ENCODE results near the gene RIPK3.
"Not testable (repeated sequence)": the region's sequence is repeated elsewhere in the genome, so short reads cannot be mapped to it uniquely, and the experiment has no call there.

RIPK3 gene

GRCh38 chr14:24348186-24348585 is 8.4 kb upstream of the RIPK3 start:
- DNase-seq (ENCODE audit: low read depth, low spot score): no peak

- DNase-seq (ENCODE audit: low read depth, low spot score): no peak
Measured at GRCh38 chr14:24347134-24347533, 7.3 kb upstream of the RIPK3 start.

DNA sequence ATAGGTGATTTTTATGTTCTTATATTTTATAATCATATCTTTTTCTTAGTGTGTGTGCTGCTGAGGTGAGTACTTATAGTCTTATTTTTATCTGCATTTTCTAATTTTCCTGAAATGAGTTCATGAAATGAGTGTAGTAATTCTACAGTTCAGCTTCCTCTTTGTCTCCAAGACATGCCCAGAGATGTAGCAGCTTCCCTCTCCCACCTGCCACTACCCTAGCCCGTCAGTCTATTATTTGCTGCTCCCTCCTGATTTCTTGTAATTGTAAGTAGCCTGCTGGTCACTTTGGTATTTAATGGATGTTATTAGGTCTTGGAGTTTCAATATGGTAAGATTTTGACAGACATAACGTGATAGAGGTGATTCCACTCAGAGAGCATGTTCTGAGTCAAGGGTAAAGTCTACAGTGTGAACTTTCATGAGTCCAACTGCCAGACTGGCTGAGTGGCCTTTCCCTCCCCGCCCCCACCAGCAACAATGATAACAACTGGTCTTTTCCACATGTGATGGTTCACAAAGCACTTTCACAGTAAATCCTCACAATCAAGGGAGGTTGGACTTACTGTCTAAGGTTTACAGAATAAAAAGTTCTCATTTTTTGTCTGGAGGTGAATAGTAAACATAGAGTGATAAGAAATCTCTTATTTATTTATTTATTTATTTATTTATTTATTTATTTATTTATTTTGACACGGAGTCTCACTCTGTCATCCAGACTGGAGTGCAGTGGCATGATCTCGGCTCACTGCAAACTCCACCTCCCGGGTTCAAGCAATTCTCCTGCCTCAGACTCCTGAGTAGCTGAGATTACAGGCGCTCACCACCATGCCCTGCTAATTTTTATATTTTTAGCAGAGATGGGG is 4.2 kb upstream of the RIPK3 start:
- no peak for DNase-seq (ENCODE audit: low read depth, low spot score)

- DNase-seq (ENCODE audit: low read depth, low spot score): no peak
Measured at GRCh38 chr14:24342889-24343288, 3.1 kb upstream of the RIPK3 start.

DNA sequence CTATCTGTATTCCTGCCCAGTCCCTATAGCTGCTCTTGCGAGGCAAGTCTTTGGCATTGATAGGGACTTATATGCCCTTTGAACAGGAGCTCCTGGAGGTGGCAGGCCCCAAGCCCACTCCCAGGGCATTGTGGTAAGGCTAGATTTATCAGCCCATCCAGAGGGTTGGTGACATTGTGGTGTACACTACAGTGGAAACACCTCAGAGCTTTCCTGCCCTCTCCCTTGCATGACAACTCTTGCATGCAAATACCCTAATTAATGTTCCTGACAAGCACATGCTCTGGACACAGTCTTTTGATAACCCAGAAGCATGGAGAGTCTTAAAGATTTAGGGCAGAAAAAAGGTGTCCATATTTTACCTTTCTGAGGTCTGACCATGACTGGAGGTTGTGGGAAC is 815 bp upstream of the RIPK3 start:
- no peak for DNase-seq (ENCODE audit: low read depth, low spot score)

- no peak for DNase-seq (ENCODE audit: low read depth, low spot score)
Measured at GRCh38 chr14:24338843-24339242, 948 bp downstream of the RIPK3 start.

DNA sequence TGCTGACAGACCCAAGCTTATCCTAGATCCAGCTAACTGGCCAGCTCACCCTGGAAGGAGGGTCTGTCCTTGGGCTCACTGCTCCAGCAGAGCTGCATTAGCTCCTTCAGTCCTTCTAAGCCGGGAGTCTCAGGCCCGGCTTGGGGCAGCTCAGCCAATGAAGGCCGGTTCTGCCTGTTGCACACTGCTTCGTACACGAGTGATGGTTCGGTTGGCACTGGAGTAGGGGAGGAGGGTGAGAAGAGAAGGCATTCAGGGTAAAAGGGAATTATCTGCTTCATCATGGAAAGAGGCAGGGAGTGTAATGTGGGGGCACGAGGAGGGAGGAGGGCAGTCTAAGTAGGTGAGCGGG is 2.0 kb downstream of the RIPK3 start:
- DNase-seq (ENCODE audit: low read depth, low spot score): no peak

DNA sequence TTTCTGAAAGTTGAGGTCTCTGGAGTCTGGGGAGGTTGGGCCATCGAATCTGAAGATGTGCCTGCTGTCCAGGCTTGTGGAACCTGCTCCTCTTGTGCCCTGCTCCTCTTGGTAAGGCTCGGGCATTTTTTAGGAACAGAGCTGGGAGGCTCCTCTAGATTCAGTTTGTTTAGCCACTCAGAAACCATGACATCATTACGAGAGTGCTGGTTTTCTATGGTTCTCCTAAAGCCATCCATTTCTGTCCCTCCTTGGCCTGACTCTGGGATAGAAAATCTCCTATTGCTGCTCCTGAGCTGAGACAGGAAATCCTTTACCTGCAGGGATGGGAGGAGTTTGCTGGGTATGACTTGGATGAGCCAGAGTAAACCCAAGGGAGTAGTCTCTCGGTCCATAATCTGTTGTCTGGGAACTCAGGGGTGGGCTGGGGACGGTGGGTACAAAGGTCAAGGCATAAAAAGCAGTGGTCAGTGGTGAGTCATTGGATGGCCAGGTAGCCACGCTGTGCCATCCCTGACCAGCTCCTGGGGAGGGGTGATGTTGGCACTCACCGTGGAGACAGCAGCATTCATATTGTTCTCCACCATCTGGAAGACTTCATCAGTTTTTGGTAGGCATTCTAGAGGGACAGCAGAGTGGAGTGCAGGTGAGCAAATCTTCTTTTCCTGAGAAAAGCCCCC is 2.5 kb downstream of the RIPK3 start:
- DNase-seq (ENCODE audit: low read depth, low spot score): no peak

GRCh38 chr14:24335461-24336171 is 4.2 kb downstream of the RIPK3 start:
- no peak for DNase-seq (ENCODE audit: low read depth, low spot score)

- DNase-seq (ENCODE audit: low read depth, low spot score): no peak
Measured at GRCh38 chr14:24334431-24335291, 5.1 kb downstream of the RIPK3 start, which contains the start of gene ADCY4. Gene ADCY4, minus strand, starts transcription at chr14:24335071. Its CDS starts 419 bp downstream, at chr14:24334652.

GRCh38 chr14:24332268-24332993 is 7.4 kb downstream of the RIPK3 start:
- DNase-seq (ENCODE audit: low read depth, low spot score): no peak

DNA sequence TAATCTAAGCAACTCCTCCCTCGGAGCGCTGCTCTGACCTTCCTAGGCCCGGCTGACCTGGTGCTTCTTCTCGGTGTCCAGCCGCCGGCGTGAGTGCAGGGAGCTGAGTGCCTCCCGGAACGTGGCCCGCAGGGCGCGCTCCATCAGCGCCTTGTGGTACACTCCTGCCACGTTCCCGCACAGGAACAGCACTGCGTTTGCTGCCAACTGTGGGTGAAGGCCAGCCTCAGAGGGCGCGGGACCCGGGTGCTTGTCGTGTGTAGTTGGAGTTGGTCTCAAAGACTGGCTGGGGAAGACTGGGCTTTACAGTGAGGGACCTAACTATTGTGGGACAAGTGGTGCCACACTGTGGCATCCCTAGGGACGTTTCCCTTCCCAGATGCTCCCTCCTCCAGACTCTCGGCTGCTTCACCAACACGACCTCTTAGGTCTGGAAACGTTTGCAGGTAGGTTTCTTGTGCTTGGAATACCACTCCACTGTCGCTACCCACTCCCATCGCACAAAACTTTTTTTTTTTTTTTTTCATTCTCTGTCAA is 8.0 kb downstream of the RIPK3 start:
- DNase-seq (ENCODE audit: low read depth, low spot score): no peak

GRCh38 chr14:24330973-24331674 is 8.7 kb downstream of the RIPK3 start:
- no peak for DNase-seq (ENCODE audit: low read depth, low spot score)

- DNase-seq (ENCODE audit: low read depth, low spot score): no peak
Measured at GRCh38 chr14:24329736-24330135, 10.1 kb downstream of the RIPK3 start.

DNA sequence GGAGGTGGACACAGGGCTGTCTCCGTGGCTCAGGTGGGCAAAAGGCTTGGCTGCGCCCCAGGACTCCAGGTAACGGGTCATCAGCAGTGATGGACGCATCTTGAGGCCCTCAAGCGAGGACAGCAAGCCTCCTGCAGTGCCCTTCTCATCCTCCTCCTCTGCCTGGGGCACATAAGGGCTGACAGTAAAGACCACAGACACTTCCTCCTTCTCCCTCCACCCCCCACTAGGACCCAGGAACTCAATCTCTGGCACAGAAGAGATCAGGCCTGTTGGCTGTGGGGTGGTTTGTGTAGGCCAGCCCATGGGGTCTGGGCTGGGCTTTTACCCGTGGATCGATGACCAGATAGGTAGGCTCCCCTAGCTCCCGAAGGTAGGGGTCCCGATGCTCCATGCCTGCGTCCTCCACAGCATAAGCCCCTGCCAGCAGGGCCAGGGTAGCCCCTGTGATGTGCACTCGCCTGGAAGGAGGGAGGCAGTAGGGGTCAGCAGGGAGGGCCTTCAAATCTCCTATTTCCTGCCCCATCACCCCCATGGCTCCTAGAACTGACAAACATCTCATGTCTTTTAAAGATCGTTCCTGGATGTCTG is 10.6 kb downstream of the RIPK3 start:
- DNase-seq (ENCODE audit: low read depth, low spot score): no peak

GRCh38 chr14:24327914-24328313 is 11.9 kb downstream of the RIPK3 start:
- DNase-seq (ENCODE audit: low read depth, low spot score): not testable (repeated sequence)

DNA sequence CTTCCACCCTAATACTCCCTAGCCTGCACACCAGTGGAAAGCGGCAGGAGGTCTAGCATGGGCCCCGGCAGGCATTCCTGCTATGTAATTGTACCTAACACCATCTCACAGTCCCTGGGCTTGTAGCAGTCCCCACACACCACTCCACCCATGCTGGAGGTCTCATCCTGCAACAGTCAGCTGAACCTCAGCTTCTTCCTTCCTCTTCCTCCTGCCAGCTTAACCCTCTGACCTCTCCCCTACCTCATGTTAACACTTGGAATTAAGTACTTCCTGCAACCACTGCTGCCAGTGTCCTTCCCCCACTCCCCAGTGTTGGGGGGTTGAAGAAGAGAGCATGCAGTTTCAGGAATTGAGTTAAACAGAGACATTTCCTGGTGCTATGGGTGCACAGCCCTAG is 12.5 kb downstream of the RIPK3 start:
- DNase-seq (ENCODE audit: low read depth, low spot score): no peak

DNA sequence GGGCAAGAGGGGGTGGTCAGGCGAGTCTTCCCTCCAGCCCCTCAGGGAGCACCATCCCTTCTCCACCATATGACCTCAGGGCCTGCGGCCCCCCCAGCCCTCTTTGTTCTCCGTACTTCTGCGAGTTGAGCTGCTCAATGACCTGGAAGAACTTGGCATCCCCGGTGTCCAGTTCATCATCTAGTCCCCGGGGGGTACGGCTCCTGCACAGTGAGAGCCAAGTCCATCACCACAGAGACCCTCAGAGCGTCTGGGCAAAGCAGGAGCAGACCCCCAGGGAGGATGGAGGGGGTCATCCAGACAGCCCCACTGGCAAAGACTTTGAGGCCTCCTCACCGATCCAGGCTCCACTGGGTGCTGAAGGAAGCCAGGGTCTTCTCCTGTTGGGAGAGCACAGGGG is 13.8 kb downstream of the RIPK3 start:
- DNase-seq (ENCODE audit: low read depth, low spot score): no peak

GRCh38 chr14:24325041-24325530 is 14.7 kb downstream of the RIPK3 start:
- DNase-seq (ENCODE audit: low read depth, low spot score): no peak

Data from smooth muscle cell of the brain vasculature (primary cell).